H1 (cell line): ENCODE measurements around the gene GRIA4. TPM values are rescaled to one million over a fixed set of nuclear protein-coding genes. Genes with fewer than 3 reads are reported as not detected.

Source experiments
- CTCF ChIA-PET: fragments of 300-600 bp; sonication (Branson Sonifier 250); formaldehyde crosslinking; loops from one replicate; lab custom pipeline; 2021; ENCODE audit not compliant: partially characterized antibody; lab: Charles Lee
- POLR2A ChIA-PET: fragments of 300-600 bp; sonication (Branson Sonifier 250); formaldehyde crosslinking; loops from one replicate; lab custom pipeline; 2021; ENCODE audit warnings: inconsistent platforms; ENCODE audit not compliant: partially characterized antibody; lab: Charles Lee
- DNase-seq, 2 experiments: peaks; one replicate each; pipeline versions ENCODE4 v3.0.0 to v3.0.0-alpha.2; 2010 to 2022; ENCODE audit warnings: low spot score in 2 of 2, low read depth in 1 of 2, mixed read lengths in 1 of 2
- FAIRE-seq: peaks from 2 replicates; lab custom pipeline; 2011; peaks lifted over from hg19 to GRCh38; lab: Jason Lieb, UNC
- H2AFZ ChIP-seq: 2 replicates; pipeline ENCODE4 v1.8.1; 2012; ENCODE audit warnings: low read length, inconsistent platforms
- H2AK5ac ChIP-seq: 2 replicates; pipeline ENCODE4 v1.6.1; 2013; ENCODE audit warnings: low read depth, low read length
- H2BK120ac ChIP-seq: replicated peaks from 2 replicates; pipeline ENCODE3; 2013; ENCODE audit warnings: low read depth, low read length, inconsistent platforms
- H2BK12ac ChIP-seq: 2 replicates; pipeline ENCODE4 v1.6.1; 2013; ENCODE audit warnings: low read depth, low read length
- H2BK15ac ChIP-seq: 2 replicates; pipeline ENCODE4 v1.6.1; 2013; ENCODE audit warnings: low read length
- H2BK20ac ChIP-seq: 2 replicates; pipeline ENCODE4 v1.6.1; 2013; ENCODE audit warnings: low read length
- H2BK5ac ChIP-seq: 2 replicates; pipeline ENCODE4 v1.6.1; 2013; ENCODE audit warnings: low read depth, low read length
- H3K14ac ChIP-seq: 2 replicates; pipeline ENCODE4 v1.6.1; 2013; ENCODE audit warnings: inconsistent platforms; ENCODE audit not compliant: insufficient read length
- H3K18ac ChIP-seq: 2 replicates; pipeline ENCODE4 v1.6.1; 2013; ENCODE audit warnings: low read length; ENCODE audit errors: extremely low read depth
- H3K23ac ChIP-seq: 2 replicates; pipeline ENCODE4 v1.6.1; 2013; ENCODE audit warnings: inconsistent platforms; ENCODE audit not compliant: insufficient read length
- H3K23me2 ChIP-seq: 2 replicates; pipeline ENCODE4 v1.6.1; 2013; ENCODE audit warnings: low read depth, low read length
- H3K27ac ChIP-seq: 2 replicates; pipeline ENCODE4 v1.6.1; 2011; ENCODE audit warnings: low read depth, low read length, inconsistent platforms
- H3K27me3 ChIP-seq, 4 experiments: replicated peaks in 1 of 4; 1 replicate in 1 of 4; 2 replicates in 3 of 4; pipeline versions ENCODE4 v1.6.1 to v1.8.1; 2011 to 2013; ENCODE audit warnings: low read length in 3 of 4, mild to moderate bottlenecking in 3 of 4, inconsistent platforms in 2 of 4, mixed read lengths in 2 of 4, moderate library complexity in 1 of 4; ENCODE audit not compliant: control insufficient read depth in 3 of 4, insufficient read depth in 3 of 4; ENCODE audit errors: extremely low read depth in 1 of 4
- H3K36me3 ChIP-seq, 4 experiments: 2 replicates each; pipeline versions ENCODE4 v1.6.1 to v1.8.1; 2011 to 2013; ENCODE audit warnings: mild to moderate bottlenecking in 4 of 4, low read length in 3 of 4, moderate library complexity in 2 of 4, control low read depth in 1 of 4, inconsistent platforms in 1 of 4; ENCODE audit not compliant: insufficient read depth in 4 of 4, control insufficient read depth in 2 of 4
- H3K4ac ChIP-seq: replicated peaks from 2 replicates; pipeline ENCODE3; 2013; ENCODE audit warnings: low read length, low read depth, mixed read lengths, inconsistent platforms; ENCODE audit not compliant: insufficient read length
- H3K4me1 ChIP-seq, 4 experiments: replicated peaks in 1 of 4; 1 replicate in 1 of 4; 2 replicates in 3 of 4; pipeline versions ENCODE4 v1.6.1 to v1.8.1; 2011 to 2013; ENCODE audit warnings: low read length in 3 of 4, inconsistent platforms in 2 of 4, mixed read lengths in 1 of 4; ENCODE audit not compliant: insufficient read depth in 4 of 4, control insufficient read depth in 3 of 4
- H3K4me2 ChIP-seq, 2 experiments: 2 replicates each; pipeline versions ENCODE4 v1.6.1 to v1.8.1; 2011 to 2013; ENCODE audit warnings: low read depth in 2 of 2, low read length in 2 of 2, control low read depth in 1 of 2, inconsistent platforms in 1 of 2, mild to moderate bottlenecking in 1 of 2; ENCODE audit not compliant: insufficient read depth in 1 of 2
- H3K4me3 ChIP-seq, 4 experiments: fragments of 200-600, 300-600 bp in 1 of 4; sonication (generic), shearing (Covaris generic), sonication (Bioruptor Twin) in 1 of 4; 2 replicates each; pipeline versions ENCODE4 v1.5.1 to v1.8.1; 2011 to 2016; ENCODE audit warnings: low read length in 4 of 4, low read depth in 3 of 4, control low read depth in 2 of 4, inconsistent platforms in 2 of 4, mild to moderate bottlenecking in 2 of 4, mixed read lengths in 1 of 4, moderate library complexity in 1 of 4; ENCODE audit not compliant: insufficient read depth in 2 of 4; ENCODE audit errors: extremely low read depth in 1 of 4
- H3K56ac ChIP-seq: replicated peaks from 2 replicates; pipeline ENCODE3; 2013; ENCODE audit warnings: low read depth, mild to moderate bottlenecking, mixed read lengths, low read length, inconsistent platforms; ENCODE audit not compliant: insufficient read length
- H3K79me1 ChIP-seq: 2 replicates; pipeline ENCODE4 v1.6.1; 2013; ENCODE audit warnings: low read depth, low read length, control low read depth
- H3K79me2 ChIP-seq, 2 experiments: 2 replicates each; pipeline versions ENCODE4 v1.6.1 to v1.8.1; 2012 to 2013; ENCODE audit warnings: low read length in 2 of 2, mild to moderate bottlenecking in 2 of 2, inconsistent platforms in 1 of 2; ENCODE audit not compliant: insufficient read depth in 2 of 2, control insufficient read depth in 1 of 2
- H3K9ac ChIP-seq, 4 experiments: replicated peaks in 1 of 4; 1 replicate in 1 of 4; 2 replicates in 3 of 4; pipeline versions ENCODE4 v1.6.1 to v1.8.1; 2011 to 2013; ENCODE audit warnings: low read depth in 3 of 4, low read length in 3 of 4, control low read depth in 2 of 4, mild to moderate bottlenecking in 2 of 4, moderate library complexity in 2 of 4, inconsistent platforms in 1 of 4; ENCODE audit errors: extremely low read depth in 1 of 4
- H3K9me3 ChIP-seq, 2 experiments: 2 replicates each; pipeline versions ENCODE4 v1.6.1 to v1.8.1; 2012 to 2013; ENCODE audit warnings: mild to moderate bottlenecking in 2 of 2, moderate library complexity in 2 of 2, control low read depth in 1 of 2, inconsistent platforms in 1 of 2, low read depth in 1 of 2, low read length in 1 of 2, mixed read lengths in 1 of 2; ENCODE audit not compliant: insufficient read depth in 2 of 2
- H4K20me1 ChIP-seq, 2 experiments: replicated peaks in 1 of 2; 2 replicates each; pipeline versions ENCODE3 to v1.8.1; 2011 to 2013; ENCODE audit warnings: inconsistent platforms in 2 of 2, low read length in 2 of 2, mild to moderate bottlenecking in 1 of 2; ENCODE audit not compliant: insufficient read depth in 2 of 2, control insufficient read depth in 1 of 2
- H4K5ac ChIP-seq: 2 replicates; pipeline ENCODE4 v1.6.1; 2013; ENCODE audit warnings: low read length, low read depth, mixed read lengths, inconsistent platforms; ENCODE audit not compliant: insufficient read length
- H4K8ac ChIP-seq: 2 replicates; pipeline ENCODE4 v1.8.0; 2013; ENCODE audit warnings: mild to moderate bottlenecking, moderate library complexity, low read length, inconsistent platforms; ENCODE audit not compliant: insufficient read depth; ENCODE audit errors: extremely low read depth
- H4K91ac ChIP-seq: replicated peaks from 2 replicates; pipeline ENCODE3; 2013; ENCODE audit warnings: low read length, mixed read lengths, inconsistent platforms; ENCODE audit not compliant: insufficient read length
- CEBPB ChIP-seq: IDR thresholded peaks from 2 replicates; pipeline ENCODE4 v1.6.1; 2012; ENCODE audit warnings: low read depth, low read length
- TAF1 ChIP-seq: IDR thresholded peaks from 2 replicates; pipeline ENCODE4 v1.6.1; 2011; ENCODE audit warnings: mild to moderate bottlenecking, low read depth, low read length
- WGBS, 2 experiments: shearing (Covaris generic) in 1 of 2; methylation state at CpG; one replicate each; pipeline versions ENCODE4 v1.1.6 to v1.1.7; 2013 to 2015; ENCODE audit warnings: low lambda C conversion rate in 2 of 2, mixed read lengths in 2 of 2, inconsistent platforms in 1 of 2, low coverage in 1 of 2, missing lambda C conversion rate in 1 of 2; ENCODE audit not compliant: insufficient replicate concordance in 2 of 2, insufficient coverage in 1 of 2, insufficient read length in 1 of 2; ENCODE audit errors: extremely low coverage in 1 of 2, missing lambda C conversion rate in 1 of 2; 5-methylcytosine and 5-hydroxymethylcytosine counted together
- polyA plus RNA-seq, 7 experiments: library from polyadenylated mRNA; depleted of rRNA in 3 of 7; stranded (reverse) in 5 of 7; unstranded in 2 of 7; fragments of >200 nt in 5 of 7; fragments of 200-250 nt in 2 of 7; gene quantifications; 1 replicate in 5 of 7; 2 replicates in 1 of 7; 4 replicates in 1 of 7; pipeline versions ENCODE4 v1.2.1 to v1.2.3, GENCODE V29; 2011 to 2013; ENCODE audit warnings: missing spikeins in 2 of 7, mixed read lengths in 2 of 7
- total RNA-seq: library from RNA; stranded (reverse); fragmentation: NEBNext Ultra II Directional; extraction: Animal tissue kit (Norgen Biotek cat#: 25700); gene quantifications from 2 replicates; pipeline ENCODE4 v1.2.1, GENCODE V29; 2021

The GRIA4 gene
- total and polyA plus RNA-seq, 2 of the 8 experiments (the other 6 are each of a cell fraction or from before 2014, with no cell fraction given) = 12.5 to 21.8 TPM

GRCh38 chr11:105923807-105924206, 313.9 kb downstream of the GRIA4 start:
- Histone ChIP-seq H2AFZ (no peak overlapping the region), H3K27me3 (no peaks in the 10 kb centered on the region), H3K4me2 (no peak overlapping the region), H3K56ac (no peak overlapping the region), H2BK12ac (no peak overlapping the region), H3K4me1 (no peaks in the 10 kb centered on the region; a peak in 1 of 7 replicates), H3K9me3 (no peaks in the 10 kb centered on the region), H3K23ac (no peak overlapping the region), H3K14ac (no peak overlapping the region), H3K36me3 (no peaks in the 10 kb centered on the region), H2BK20ac (no peak overlapping the region), H3K9ac (no peak overlapping the region), H3K4ac (no peak overlapping the region), H2BK5ac (no peak overlapping the region), H3K18ac (no peak overlapping the region), H2AK5ac (no peak overlapping the region), H3K79me1 (no peaks in the 10 kb centered on the region), H2BK15ac (no peak overlapping the region), H4K20me1 (no peaks in the 10 kb centered on the region), H4K5ac (no peak overlapping the region), H3K4me3 (no peak overlapping the region), H3K79me2 (no peaks in the 10 kb centered on the region), H3K27ac (no peak overlapping the region), H3K23me2 (no peaks in the 10 kb centered on the region), H4K8ac (no peak overlapping the region), H4K91ac (no peak overlapping the region), H2BK120ac (no peak overlapping the region)
- CTCF ChIA-PET = no interaction called here
- DNase-seq (no peak), FAIRE-seq (no peak)
- POLR2A ChIA-PET = no interaction called here
- WGBS, 2 experiments = 82% methylated on average over 3 of the region's 3 CpGs; no CpG with 5 or more reads in 1 of the 2 experiments
- TF ChIP-seq TAF1 = no peak
- no peak for TF ChIP-seq CEBPB
